KMS-11 (cell line): ENCODE results near the gene C1GALT1C1L.
"Not testable (repeated sequence)": the region's sequence is repeated elsewhere in the genome, so short reads cannot be mapped to it uniquely, and the experiment has no call there.

Experiments
- H2AFZ ChIP-seq: fragments of 200-600 bp; sonication (generic); 2 replicates; pipeline ENCODE4 v1.6.1; 2016; ENCODE audit warnings: antibody characterized with exemption, mixed run types, low read depth
- H3K27ac ChIP-seq: fragments of 200-600 bp; sonication (generic); 2 replicates; pipeline ENCODE4 v1.6.1; 2016; ENCODE audit warnings: mild to moderate bottlenecking, mixed run types
- H3K27me3 ChIP-seq: fragments of 200-600 bp; sonication (generic); 2 replicates; pipeline ENCODE4 v1.6.1; 2017; ENCODE audit warnings: mild to moderate bottlenecking, low read depth, mixed run types, moderate library complexity; ENCODE audit not compliant: insufficient read depth
- H3K36me3 ChIP-seq: fragments of 200-600 bp; sonication (generic); 2 replicates; pipeline ENCODE4 v1.6.1; 2017; ENCODE audit warnings: mild to moderate bottlenecking, mixed run types; ENCODE audit not compliant: insufficient read depth
- H3K4me1 ChIP-seq: fragments of 200-600 bp; sonication (generic); 2 replicates; pipeline ENCODE4 v1.6.1; 2016; ENCODE audit warnings: mild to moderate bottlenecking, low read depth, mixed run types; ENCODE audit not compliant: poor library complexity, severe bottlenecking
- H3K4me2 ChIP-seq: fragments of 200-600 bp; sonication (generic); 2 replicates; pipeline ENCODE4 v1.7.0; 2016; ENCODE audit warnings: mild to moderate bottlenecking, mixed run types
- H3K4me3 ChIP-seq: fragments of 200-600 bp; sonication (generic); IDR thresholded peaks from 2 replicates; pipeline ENCODE4 v1.6.1; 2017; ENCODE audit warnings: low read depth, low read length, mixed read lengths; ENCODE audit not compliant: insufficient read depth
- H3K79me2 ChIP-seq: fragments of 200-600 bp; sonication (generic); 2 replicates; pipeline ENCODE4 v1.6.1; 2016; ENCODE audit warnings: low read depth, mixed run types; ENCODE audit not compliant: insufficient read depth
- H3K9ac ChIP-seq: fragments of 200-600 bp; sonication (generic); 2 replicates; pipeline ENCODE4 v1.6.1; 2016; ENCODE audit warnings: mild to moderate bottlenecking, mixed run types
- H4K20me1 ChIP-seq: fragments of 200-600 bp; sonication (generic); 2 replicates; pipeline ENCODE4 v1.6.1; 2016; ENCODE audit warnings: mild to moderate bottlenecking, mixed run types; ENCODE audit not compliant: insufficient read depth
- CTCF ChIP-seq: fragments of 200-600 bp; sonication (generic); conservative IDR thresholded peaks from 2 replicates; pipeline ENCODE4 v1.6.1; 2017; ENCODE audit warnings: low read depth, mild to moderate bottlenecking, antibody characterized with exemption, low read length, moderate library complexity, mixed read lengths

C1GALT1C1L gene

GRCh38 chr2:43699761-43700160 is 23.5 kb upstream of the C1GALT1C1L start:
- no peak overlapping the region for H3K4me2 ChIP-seq
- no peak overlapping the region for H3K27ac ChIP-seq
- H3K4me3 ChIP-seq: no peak overlapping the region
- no peak overlapping the region for H2AFZ ChIP-seq
- H3K79me2 ChIP-seq: no peaks in the 10 kb centered on the region
- H3K36me3 ChIP-seq: no peaks in the 10 kb centered on the region
- H3K27me3 ChIP-seq: no peaks in the 10 kb centered on the region
- no peaks in the 10 kb centered on the region for H3K4me1 ChIP-seq
- no peak overlapping the region for H3K9ac ChIP-seq
- H4K20me1 ChIP-seq: no peaks in the 10 kb centered on the region
- TF ChIP-seq CTCF: no peak

- not testable (repeated sequence) for H3K4me3 ChIP-seq, H3K79me2 ChIP-seq
These were observed 21.9 kb upstream of the C1GALT1C1L start for GRCh38 chr2:43698140-43698539.

GRCh38 chr2:43692428-43692994 is 16.3 kb upstream of the C1GALT1C1L start:
- H3K4me2 ChIP-seq: no peak overlapping the region
- TF ChIP-seq CTCF: no peak
- no peak overlapping the region for H3K27ac ChIP-seq
- no peak overlapping the region for H3K4me3 ChIP-seq
- H4K20me1 ChIP-seq: peaks cover 4% of the 10 kb centered on the region; the same call in 1 of the 2 replicates
- H3K36me3 ChIP-seq: no peaks in the 10 kb centered on the region
- no peaks in the 10 kb centered on the region for H3K27me3 ChIP-seq
- H3K9ac ChIP-seq: no peak overlapping the region
- H2AFZ ChIP-seq: no peak overlapping the region
- no peaks in the 10 kb centered on the region for H3K4me1 ChIP-seq
- no peaks in the 10 kb centered on the region for H3K79me2 ChIP-seq

More at GRCh38 chr2:43698140-43698539, 21.9 kb upstream of the C1GALT1C1L start:
- not testable (repeated sequence) for H3K27ac ChIP-seq, H3K9ac ChIP-seq, H3K27me3 ChIP-seq, H2AFZ ChIP-seq, H3K4me1 ChIP-seq, H4K20me1 ChIP-seq, H3K36me3 ChIP-seq, H3K4me2 ChIP-seq

GRCh38 chr2:43689999-43690398 is 13.8 kb upstream of the C1GALT1C1L start:
- Histone ChIP-seq H2AFZ (no peak overlapping the region), H4K20me1 (peaks cover 4% of the 10 kb centered on the region; the same call in 1 of the 2 replicates), H3K4me3 (no peak overlapping the region), H3K79me2 (no peaks in the 10 kb centered on the region), H3K36me3 (no peaks in the 10 kb centered on the region), H3K27me3 (no peaks in the 10 kb centered on the region), H3K27ac (no peak overlapping the region), H3K4me1 (no peaks in the 10 kb centered on the region), H3K9ac (no peak overlapping the region), H3K4me2 (no peak overlapping the region)
- no peak for TF ChIP-seq CTCF

- Histone ChIP-seq H3K4me3 (no peak overlapping the region), H3K9ac (no peak overlapping the region), H3K79me2 (no peaks in the 10 kb centered on the region), H3K27ac (no peak overlapping the region), H3K36me3 (no peaks in the 10 kb centered on the region), H3K27me3 (no peaks in the 10 kb centered on the region), H2AFZ (no peak overlapping the region), H3K4me1 (no peaks in the 10 kb centered on the region), H4K20me1 (no peaks in the 10 kb centered on the region), H3K4me2 (no peak overlapping the region)
- no peak for TF ChIP-seq CTCF
These were observed 9.1 kb upstream of the C1GALT1C1L start for GRCh38 chr2:43685357-43685756.

- H3K79me2 ChIP-seq, H3K36me3 ChIP-seq, H4K20me1 ChIP-seq, H3K4me2 ChIP-seq, H3K4me3 ChIP-seq, H3K9ac ChIP-seq, H2AFZ ChIP-seq, H3K4me1 ChIP-seq, H3K27me3 ChIP-seq, H3K27ac ChIP-seq: not testable (repeated sequence)
These were observed 1.6 kb upstream of the C1GALT1C1L start for GRCh38 chr2:43677783-43678182.
